GM12864 (cell line): ENCODE measurements around the gene CZIB.

Source experiments
- DNase-seq: peaks from one replicate; pipeline ENCODE4 v3.0.0-alpha.2; 2011; ENCODE audit warnings: low read depth
- H3K4me3 ChIP-seq: 2 replicates; pipeline ENCODE4 v1.5.1; 2011; ENCODE audit warnings: mild to moderate bottlenecking, low read depth, low read length, control low read depth
- TF ChIP-seq, protein P1 (sequence below): IDR thresholded peaks from 2 replicates; pipeline ENCODE4 v1.5.1; 2011; ENCODE audit warnings: low read depth, mild to moderate bottlenecking, moderate library complexity, low read length, control low read depth, inconsistent platforms; ENCODE audit errors: missing control alignments

CZIB gene

GRCh38 chr1:53180951-53181350 lies 39.5 kb downstream of the CZIB start:
- TF ChIP-seq, protein P1, sequence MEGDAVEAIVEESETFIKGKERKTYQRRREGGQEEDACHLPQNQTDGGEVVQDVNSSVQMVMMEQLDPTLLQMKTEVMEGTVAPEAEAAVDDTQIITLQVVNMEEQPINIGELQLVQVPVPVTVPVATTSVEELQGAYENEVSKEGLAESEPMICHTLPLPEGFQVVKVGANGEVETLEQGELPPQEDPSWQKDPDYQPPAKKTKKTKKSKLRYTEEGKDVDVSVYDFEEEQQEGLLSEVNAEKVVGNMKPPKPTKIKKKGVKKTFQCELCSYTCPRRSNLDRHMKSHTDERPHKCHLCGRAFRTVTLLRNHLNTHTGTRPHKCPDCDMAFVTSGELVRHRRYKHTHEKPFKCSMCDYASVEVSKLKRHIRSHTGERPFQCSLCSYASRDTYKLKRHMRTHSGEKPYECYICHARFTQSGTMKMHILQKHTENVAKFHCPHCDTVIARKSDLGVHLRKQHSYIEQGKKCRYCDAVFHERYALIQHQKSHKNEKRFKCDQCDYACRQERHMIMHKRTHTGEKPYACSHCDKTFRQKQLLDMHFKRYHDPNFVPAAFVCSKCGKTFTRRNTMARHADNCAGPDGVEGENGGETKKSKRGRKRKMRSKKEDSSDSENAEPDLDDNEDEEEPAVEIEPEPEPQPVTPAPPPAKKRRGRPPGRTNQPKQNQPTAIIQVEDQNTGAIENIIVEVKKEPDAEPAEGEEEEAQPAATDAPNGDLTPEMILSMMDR = no peak
- DNase-seq = no peak
- no peak overlapping the region for H3K4me3 ChIP-seq

DNA sequence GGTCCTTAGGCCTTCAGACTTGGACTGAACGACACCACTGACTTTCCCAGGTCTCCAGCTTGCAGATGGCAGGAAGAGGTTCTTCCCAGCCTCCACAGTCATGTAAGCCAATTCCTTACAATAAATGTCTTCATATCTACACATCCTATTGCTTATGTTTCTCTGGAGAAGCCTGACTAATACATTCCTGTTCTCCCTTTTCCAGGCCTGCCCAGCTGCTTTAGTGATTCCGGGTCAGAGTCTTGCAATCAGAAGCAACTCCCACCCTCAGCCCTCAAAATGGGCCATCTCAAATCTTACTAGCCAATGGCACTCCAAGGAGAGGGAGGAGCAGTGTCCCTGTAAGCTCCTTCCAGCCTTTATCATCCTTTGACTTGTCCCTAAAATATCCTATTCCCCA lies 40.2 kb downstream of the CZIB start:
- TF ChIP-seq, protein P1 = no peak
- H3K4me3 ChIP-seq = no peak overlapping the region

DNA sequence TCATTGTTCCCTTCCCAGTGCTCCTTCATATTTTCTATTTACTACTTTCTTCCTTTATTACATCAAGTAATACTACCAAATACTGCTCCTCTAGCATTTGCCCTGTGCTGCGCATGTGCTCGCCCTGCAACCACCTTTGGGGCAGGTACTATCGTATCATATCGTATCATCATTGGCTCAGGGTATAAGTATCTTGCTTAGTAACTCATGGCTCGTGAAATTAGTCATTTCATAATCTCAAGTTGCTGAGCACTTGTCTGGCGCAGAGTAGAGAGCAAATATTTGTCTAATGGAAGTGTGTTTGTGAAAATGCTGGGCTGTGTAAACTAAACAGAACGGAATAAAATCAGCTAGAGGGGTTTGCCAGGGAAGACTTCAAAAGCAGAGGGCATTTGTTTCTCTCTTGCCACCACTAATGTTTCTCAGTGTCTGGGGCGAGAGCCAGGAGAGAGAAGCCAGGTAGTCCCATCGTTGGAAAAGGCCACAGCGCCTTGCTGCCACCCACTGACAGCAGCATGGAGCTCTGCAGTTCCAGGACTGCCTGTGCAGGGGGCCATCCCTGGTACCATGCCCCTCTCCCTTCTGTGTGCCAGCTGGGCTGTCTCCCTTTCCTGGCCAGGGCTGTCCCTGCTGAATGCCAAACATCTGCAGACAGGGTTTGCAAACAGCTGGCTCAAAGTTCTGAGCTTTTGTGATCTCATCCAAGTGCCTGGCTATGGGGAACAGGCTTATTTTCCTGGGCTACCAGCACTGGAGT lies 43.8 kb downstream of the CZIB start:
- TF ChIP-seq, protein P1 = no peak
- no peak for DNase-seq
- H3K4me3 ChIP-seq = no peak overlapping the region

More for the DNA sequence above, 40.2 kb downstream of the CZIB start:
- no peak for DNase-seq

GRCh38 chr1:53174971-53175913 lies 45.2 kb downstream of the CZIB start:
- TF ChIP-seq, protein P1 = no peak
- H3K4me3 ChIP-seq = no peak overlapping the region
- DNase-seq = no peak

- TF ChIP-seq, protein P1 = no peak
- no peak for DNase-seq
- H3K4me3 ChIP-seq = no peak overlapping the region
Observed at GRCh38 chr1:53172426-53173128, 47.9 kb downstream of the CZIB start.

DNA sequence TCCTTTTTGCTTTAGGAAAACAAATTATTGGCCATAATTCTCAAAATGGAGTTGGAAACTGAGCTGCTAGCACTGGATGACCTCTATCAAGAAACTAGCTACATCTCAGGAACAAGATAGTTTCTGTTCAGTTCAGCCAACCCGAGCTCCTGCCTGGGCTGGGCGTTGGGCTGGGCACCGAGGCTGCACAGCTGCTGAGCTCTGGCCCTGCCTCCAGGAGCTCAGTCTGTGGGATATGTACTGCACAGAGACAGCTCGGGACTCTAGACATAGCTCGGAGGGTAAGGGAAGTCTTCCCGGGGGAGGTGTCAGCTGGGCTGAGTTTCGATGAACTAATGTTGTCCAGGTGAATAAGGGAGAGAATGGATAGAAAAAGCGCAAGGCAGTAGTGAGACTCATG lies 53.5 kb downstream of the CZIB start:
- H3K4me3 ChIP-seq = no peak overlapping the region
- TF ChIP-seq, protein P1 = no peak
- DNase-seq = no peak
